ENCODE measurements around the gene CDT1. TPM values are rescaled to one million over a fixed set of nuclear protein-coding genes. Genes with fewer than 3 reads are reported as not detected.

CDT1 gene
- total RNA-seq, 6 experiments from 2014 or later: 13.3 to 28.2 (median 22.2) TPM

DNA sequence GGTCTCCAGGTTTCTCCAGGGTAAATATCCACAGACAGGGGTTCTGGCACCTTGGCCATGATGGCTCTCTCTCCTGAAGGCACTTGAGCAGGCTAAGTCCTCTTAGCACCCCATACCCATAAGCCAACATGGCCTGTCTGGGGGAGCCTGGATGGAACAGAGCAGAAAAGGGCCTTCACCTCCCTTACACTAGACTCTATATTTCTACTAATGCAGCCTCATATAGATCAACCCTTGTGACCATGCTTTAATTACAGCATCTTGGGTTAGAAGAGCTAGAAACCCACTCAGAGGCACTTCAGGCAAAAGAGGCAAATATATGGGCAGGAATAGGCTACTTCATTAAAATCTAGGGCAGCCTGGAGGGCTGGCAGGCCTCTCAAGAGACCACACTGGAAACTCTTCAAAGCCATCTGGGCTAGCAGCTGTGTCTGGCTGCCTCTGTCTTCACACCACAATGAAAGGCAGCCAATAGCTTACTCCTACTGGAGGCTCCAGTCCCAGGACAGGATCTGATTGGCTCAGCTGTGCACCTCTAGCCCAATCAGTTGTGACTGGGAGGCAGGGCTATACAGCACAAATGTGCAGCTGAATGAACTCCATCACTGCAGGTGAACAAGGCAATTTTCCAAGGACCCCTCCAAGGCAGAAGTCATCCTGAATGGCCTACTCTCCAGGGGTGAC, 4.7 kb upstream of the CDT1 start:
- no peaks in the 10 kb centered on the region for H3K36me3 Mint-ChIP-seq (ENCODE audit: low read depth)
- no peaks in the 10 kb centered on the region for H3K4me1 Mint-ChIP-seq (ENCODE audit: low read depth)
- no peaks in the 10 kb centered on the region for H3K9me3 Mint-ChIP-seq
- peaks cover 1% of the 10 kb centered on the region for H3K27me3 Mint-ChIP-seq (ENCODE audit: insufficient read depth)
- no peak for DNase-seq
- no peak overlapping the region for H3K4me3 Mint-ChIP-seq
- TF ChIP-seq, protein P1, sequence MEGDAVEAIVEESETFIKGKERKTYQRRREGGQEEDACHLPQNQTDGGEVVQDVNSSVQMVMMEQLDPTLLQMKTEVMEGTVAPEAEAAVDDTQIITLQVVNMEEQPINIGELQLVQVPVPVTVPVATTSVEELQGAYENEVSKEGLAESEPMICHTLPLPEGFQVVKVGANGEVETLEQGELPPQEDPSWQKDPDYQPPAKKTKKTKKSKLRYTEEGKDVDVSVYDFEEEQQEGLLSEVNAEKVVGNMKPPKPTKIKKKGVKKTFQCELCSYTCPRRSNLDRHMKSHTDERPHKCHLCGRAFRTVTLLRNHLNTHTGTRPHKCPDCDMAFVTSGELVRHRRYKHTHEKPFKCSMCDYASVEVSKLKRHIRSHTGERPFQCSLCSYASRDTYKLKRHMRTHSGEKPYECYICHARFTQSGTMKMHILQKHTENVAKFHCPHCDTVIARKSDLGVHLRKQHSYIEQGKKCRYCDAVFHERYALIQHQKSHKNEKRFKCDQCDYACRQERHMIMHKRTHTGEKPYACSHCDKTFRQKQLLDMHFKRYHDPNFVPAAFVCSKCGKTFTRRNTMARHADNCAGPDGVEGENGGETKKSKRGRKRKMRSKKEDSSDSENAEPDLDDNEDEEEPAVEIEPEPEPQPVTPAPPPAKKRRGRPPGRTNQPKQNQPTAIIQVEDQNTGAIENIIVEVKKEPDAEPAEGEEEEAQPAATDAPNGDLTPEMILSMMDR (IDR thresholded peaks at IDR 0.05): no peak
- no peak overlapping the region for H3K27ac Mint-ChIP-seq

DNA sequence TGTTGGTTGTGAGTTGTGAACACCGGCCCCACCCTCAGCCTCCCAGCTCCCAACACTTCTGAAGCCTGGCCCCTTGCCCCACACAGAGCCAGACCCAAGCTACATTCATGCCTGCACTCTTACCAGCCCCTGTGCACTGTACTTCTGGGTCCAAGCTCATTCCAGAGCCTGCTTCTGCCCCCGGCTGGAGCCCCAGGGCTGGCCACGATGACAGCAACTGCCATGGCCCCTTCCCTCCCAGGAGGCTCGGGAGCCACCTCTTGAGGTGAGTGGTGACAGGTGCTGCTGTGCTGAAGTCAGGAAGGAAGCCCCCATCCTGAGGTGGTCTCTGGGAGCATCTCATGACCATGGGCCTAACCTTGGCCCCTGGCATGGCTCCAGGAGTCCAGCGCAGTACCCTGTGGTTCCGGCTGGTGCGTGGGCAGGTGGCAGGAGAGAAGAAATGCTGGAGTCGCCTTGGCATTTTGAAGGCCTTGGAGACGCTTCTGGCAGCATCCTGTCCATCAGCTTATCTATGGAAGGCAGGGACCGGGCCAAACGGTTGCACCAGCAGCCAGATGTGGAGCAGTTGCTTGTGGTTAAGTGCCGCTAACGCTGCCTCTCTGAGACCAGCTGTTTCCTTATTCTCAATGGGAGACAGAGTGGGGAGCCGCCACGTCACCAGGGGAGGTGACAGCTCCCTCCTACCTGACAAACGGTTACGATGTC, 3.9 kb upstream of the CDT1 start:
- no peak overlapping the region for H3K4me3 Mint-ChIP-seq
- no peak overlapping the region for H3K27ac Mint-ChIP-seq
- H3K27me3 Mint-ChIP-seq (ENCODE audit: insufficient read depth): peaks cover 1% of the 10 kb centered on the region
- TF ChIP-seq, protein P1 (IDR thresholded peaks at IDR 0.05): no peak
- H3K4me1 Mint-ChIP-seq (ENCODE audit: low read depth): no peaks in the 10 kb centered on the region
- no peak for DNase-seq
- H3K36me3 Mint-ChIP-seq (ENCODE audit: low read depth): no peaks in the 10 kb centered on the region
- no peaks in the 10 kb centered on the region for H3K9me3 Mint-ChIP-seq

DNA sequence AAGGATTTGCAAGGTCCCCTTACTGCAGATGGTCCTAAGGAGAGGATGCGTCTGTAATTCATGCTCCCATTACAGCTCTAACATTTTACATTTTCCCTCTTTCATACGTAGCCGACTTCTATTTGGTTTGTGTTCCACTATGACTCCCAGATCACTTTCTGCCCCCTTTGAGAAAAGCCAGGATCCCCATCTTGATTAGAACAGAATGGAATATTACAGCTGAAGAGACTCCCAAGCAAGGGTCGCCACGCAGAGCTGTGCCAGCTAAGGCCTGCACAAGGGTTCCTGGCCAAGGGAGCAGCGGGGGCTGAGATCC, 3.4 kb upstream of the CDT1 start:
- Mint-ChIP-seq H3K4me3 (no peak overlapping the region), H3K36me3 (ENCODE audit: low read depth) (no peaks in the 10 kb centered on the region), H3K27me3 (ENCODE audit: insufficient read depth) (peaks cover 1% of the 10 kb centered on the region; the same call in 1 of the 2 replicates), H3K9me3 (no peaks in the 10 kb centered on the region), H3K4me1 (ENCODE audit: low read depth) (no peaks in the 10 kb centered on the region), H3K27ac (no peak overlapping the region)
- no peak for DNase-seq
- TF ChIP-seq, protein P1 (IDR thresholded peaks at IDR 0.05): no peak

DNA sequence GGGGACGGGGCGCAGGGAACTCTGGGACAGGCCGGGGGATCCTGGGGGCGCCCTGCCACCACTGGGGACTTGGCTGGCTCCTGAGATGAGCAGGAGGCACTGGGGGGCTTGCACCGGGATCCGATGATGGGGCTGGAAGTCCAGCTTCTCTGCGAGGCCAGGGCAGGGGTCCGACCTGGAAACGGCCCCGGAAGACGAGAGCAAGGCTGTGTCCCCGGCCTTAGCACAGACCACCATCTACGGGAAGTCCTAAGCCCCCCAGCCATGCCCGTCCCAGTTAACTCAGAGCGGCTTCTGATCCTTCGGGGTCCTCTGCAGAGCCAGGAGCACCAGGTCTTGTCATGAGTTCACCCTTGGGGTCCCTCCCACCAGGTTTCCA, 573 bp downstream of the CDT1 start:
- TF ChIP-seq, protein P1 (IDR thresholded peaks at IDR 0.05): no peak
- peak overlapping the region; percentile 81 for H3K4me3 Mint-ChIP-seq
- H3K27ac Mint-ChIP-seq: no peak overlapping the region
- DNase-seq: no peak
- no peaks in the 10 kb centered on the region for H3K36me3 Mint-ChIP-seq (ENCODE audit: low read depth)
- peaks cover 5% of the 10 kb centered on the region for H3K4me1 Mint-ChIP-seq (ENCODE audit: low read depth)
- peaks cover 1% of the 10 kb centered on the region; the same call in 1 of the 2 replicates for H3K27me3 Mint-ChIP-seq (ENCODE audit: insufficient read depth)
- no peaks in the 10 kb centered on the region for H3K9me3 Mint-ChIP-seq

DNA sequence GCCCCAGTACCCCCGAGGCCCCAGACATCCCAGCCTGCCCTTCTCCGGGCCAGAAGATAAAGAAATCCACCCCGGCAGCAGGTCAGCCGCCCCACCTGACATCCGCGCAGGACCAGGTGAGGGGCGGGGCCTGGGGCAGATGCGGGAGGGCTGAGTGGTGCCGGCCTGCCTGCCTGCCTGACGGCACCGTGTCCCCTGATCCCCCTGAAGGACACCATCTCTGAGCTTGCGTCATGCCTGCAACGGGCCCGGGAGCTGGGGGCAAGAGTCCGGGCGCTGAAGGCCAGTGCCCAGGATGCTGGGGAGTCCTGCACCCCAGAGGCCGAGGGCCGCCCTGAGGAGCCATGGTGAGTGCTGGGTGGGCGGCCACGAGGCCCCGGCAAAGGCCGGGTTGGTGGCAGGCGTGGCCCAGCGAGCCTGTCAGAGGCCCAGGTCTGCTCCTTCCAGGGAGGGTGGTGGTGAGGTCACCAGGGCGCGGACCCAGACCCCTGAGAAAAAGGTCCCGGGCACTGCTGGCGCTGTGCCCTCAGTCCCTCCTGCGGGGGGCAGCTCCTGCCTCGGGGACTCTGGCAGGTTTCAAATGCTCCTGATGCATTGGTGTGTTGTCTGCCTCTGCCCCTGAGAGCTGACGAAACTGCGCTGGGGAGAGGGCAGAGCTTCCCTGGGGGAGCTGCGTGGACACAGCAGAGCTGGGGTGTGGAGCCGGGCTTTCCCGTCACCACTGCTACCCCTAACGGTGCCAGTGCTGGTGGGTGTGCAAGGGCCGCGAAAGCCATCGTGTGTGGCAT, 1.2 kb downstream of the CDT1 start:
- Mint-ChIP-seq H3K27me3 (ENCODE audit: insufficient read depth) (peaks cover 4% of the 10 kb centered on the region; the same call in 1 of the 2 replicates), H3K27ac (no peak overlapping the region), H3K4me3 (peak overlapping the region; percentile 81), H3K36me3 (ENCODE audit: low read depth) (no peaks in the 10 kb centered on the region), H3K9me3 (no peaks in the 10 kb centered on the region), H3K4me1 (ENCODE audit: low read depth) (peaks cover 9% of the 10 kb centered on the region)
- DNase-seq: no peak
- TF ChIP-seq, protein P1 (IDR thresholded peaks at IDR 0.05): no peak
